COLO829 (cell line): Measurements from ENCODE around the gene FARP2.

Experiments
- DNase-seq: peaks from one replicate; pipeline ENCODE4 v3.0.0; 2012; ENCODE audit warnings: low spot score

FARP2 gene

GRCh38 chr2:241534293-241534692 lies 178.2 kb downstream of the FARP2 start:
- DNase-seq = no peak

GRCh38 chr2:241534701-241535375 lies 178.8 kb downstream of the FARP2 start:
- DNase-seq = no peak

- no peak for DNase-seq
Measured at GRCh38 chr2:241535871-241536655, 180.0 kb downstream of the FARP2 start.

GRCh38 chr2:241538838-241539615 lies 182.9 kb downstream of the FARP2 start:
- DNase-seq = no peak

- no peak for DNase-seq
Measured at GRCh38 chr2:241539616-241540374, 183.7 kb downstream of the FARP2 start.

- DNase-seq = no peak
Measured at GRCh38 chr2:241540401-241540770, 184.3 kb downstream of the FARP2 start.

GRCh38 chr2:241540771-241541561 lies 184.9 kb downstream of the FARP2 start:
- DNase-seq = peak; percentile 96

GRCh38 chr2:241541564-241542277 lies 185.6 kb downstream of the FARP2 start:
- DNase-seq = no peak

- no peak for DNase-seq
Measured at GRCh38 chr2:241542278-241542605, 186.2 kb downstream of the FARP2 start.
